Stimulated activated CD8-positive, alpha-beta memory T cell treated with anti-CD3 and anti-CD28 coated beads, Interleukin-7, amount 100 ng/mL, for 48 hours (primary cell): ENCODE results near the gene ZNF23.
"Not testable (repeated sequence)": the region's sequence is repeated elsewhere in the genome, so short reads cannot be mapped to it uniquely, and the experiment has no call there.

Experiments
- DNase-seq, 2 donors: peaks; one replicate each; pipeline ENCODE4 v3.0.0-alpha.2; 2020; ENCODE audit warnings: low read depth in 1 of 2; ENCODE audit errors: extremely low read depth in 1 of 2

ZNF23 gene

DNA sequence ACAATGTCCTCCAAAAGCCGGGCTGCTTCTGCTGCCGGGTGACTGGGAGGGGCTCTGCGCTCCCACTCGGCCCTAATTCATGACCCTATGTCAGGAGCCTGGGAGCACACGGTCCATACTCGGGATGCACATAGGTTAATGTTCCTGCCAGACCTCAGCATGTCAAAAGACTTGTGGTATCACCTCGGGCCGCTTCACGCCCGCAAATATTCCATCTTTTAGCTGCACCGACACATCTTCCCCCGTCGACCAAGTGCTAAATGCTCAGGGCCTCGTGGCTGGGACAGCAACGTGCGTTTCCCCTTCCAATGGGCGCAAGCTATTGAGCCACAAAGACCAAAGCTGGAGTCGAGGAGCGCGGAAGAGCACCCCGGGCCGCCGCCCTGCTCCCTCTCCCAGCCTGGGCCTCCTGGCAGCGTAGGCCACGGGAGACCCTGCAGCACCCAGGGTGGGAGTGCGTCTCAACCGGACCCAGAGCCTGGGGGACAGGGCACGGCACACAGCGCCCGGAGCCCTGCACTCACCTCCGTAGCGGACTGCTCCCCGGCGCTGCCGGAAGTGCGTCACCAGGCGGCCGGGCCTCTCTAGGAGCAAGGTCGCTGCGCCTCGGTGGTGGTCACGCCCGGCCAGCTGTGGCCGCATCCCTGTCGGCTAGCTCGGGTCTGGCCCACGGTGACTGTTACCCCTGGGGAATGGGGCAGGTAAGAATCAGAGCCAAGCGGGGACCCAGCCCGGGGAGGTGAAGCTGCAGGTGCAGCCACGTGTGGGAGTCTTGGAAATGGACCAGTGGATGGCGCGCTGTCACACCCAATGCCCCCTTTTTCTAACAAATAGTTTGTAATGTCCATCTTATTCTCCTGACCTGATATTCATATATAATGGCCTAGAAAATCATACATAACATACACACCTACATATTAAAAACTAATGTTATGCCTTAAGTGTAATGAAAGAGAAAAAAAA is at the start of gene ZNF23:
TSS of gene ZNF23 (minus strand) at position 562 of the 963 bp plus-strand sequence. CDS start 5,451 bp downstream, outside the sequence.
- DNase-seq: peak; percentile 61 to 64

DNA sequence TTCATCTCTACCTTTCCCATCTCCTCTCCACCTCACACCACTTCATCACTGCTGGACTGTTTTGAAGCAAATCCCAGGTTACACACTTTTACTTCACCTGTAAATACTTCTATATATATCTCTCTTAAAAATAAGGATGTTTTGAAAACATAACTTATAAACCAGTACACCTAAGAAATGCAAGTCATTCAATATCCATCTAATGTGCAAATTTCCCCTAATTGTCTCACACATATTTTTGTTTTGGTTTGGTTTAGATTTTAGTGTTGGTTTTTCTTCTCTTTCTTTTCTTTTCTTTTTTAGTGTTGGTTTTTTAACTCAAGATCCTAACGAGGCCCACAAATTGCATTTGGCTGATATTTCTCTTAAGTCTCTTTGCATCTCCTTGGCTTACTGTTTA is 45.0 kb upstream of the ZNF23 start:
- DNase-seq: no peak

DNA sequence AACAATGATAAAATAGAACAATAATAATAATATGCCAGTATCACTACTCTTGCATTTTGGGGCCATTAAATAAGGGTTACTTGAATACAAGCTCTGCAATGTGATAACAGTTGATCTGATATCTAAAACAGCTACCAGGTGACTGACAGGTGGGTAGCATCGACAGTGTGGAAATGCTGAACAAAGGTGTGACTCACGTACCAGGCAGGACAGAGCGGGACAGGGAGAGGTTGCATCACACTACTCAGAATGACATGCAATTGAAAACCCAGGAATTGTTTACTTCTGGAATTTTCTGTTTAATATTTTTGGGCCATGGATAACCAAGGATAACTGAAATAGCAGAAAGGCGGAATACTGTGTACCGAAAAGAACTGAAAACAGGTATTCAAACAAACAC is 42.9 kb upstream of the ZNF23 start:
- DNase-seq: no peak

DNA sequence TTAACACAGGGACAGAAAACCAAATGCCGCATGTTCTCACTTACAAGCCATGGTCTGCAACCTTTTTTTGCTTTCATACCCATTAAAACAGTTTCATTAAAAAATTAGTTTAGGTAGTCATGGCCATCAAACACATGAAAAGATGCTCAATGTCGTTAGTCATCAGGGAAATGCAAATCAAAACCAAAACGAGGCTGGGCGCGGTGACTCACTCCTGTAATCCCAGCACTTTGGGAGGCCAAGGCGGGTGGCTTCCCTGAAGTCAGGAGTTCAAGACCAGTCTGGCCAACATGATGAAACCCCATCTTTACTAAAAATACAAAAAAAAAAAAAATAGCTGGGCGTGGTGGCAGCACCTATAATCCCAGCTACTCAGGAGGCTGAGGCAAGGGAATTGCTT is 42.0 kb upstream of the ZNF23 start:
- DNase-seq: not testable (repeated sequence)

DNA sequence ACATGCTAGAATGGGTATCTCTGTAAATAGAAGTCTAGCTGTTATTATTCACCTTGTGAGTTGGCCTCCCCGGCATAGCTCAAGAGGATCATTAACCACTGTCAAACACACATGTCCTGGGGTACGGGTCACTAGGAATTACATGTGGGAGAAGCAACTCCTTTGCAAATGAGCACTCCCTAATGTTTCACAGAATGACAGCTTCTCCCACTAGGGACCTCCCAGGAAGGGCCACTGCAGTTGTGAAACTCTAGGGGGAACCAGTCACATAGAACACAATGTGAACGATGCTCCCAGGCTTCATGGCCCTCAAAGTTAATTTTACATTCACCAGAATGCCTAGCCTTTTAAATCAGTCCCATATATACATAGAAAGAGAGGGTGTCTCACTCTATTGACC is 39.5 kb upstream of the ZNF23 start:
- DNase-seq: no peak

DNA sequence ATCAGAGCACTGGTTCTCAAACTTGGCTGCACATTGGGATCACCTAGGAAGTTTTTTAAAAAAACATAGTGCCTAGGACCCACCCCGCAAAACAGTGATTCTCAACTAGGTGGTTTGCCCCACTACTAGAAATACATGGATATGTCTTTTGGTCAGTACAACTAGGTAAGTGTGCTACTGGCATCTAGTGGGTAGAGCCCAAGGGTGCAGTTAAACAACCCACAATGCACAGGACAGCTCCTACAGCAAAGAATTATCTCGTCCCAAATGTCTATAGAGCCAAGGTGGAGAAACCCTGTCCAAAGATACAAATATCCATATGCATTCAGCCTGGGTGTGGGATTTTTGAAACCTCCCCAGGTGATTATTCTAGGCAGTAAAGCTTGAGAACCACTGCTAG is 38.9 kb upstream of the ZNF23 start:
- DNase-seq: no peak

DNA sequence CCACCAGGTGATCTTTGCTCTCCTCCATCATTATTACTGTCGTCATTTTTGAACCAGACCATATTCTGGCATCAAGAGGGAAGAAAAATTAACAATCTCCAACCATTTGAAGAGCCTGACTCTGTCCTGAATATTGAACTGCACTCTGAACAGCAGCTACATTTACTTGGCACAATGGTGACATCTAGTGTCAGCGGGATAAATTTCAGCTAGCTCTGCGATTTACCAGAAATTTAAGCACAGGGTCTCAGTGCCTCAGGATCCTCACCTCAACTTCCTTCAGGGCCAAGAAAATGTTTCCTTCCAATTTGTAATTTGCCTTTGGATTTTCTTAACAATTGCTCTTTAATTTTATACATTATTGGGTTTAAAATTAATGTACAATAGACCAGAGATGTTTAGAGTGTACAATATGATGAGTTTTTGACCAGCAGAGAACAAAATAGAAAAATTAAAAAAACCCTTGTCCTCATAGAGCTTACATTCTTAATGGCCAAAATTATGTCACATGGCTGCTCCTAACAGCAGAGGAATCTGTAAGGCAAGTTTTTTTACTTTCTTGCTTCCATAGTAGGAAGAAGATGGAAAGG is 37.8 kb upstream of the ZNF23 start:
- peak; percentile 4 to 6 for DNase-seq

DNA sequence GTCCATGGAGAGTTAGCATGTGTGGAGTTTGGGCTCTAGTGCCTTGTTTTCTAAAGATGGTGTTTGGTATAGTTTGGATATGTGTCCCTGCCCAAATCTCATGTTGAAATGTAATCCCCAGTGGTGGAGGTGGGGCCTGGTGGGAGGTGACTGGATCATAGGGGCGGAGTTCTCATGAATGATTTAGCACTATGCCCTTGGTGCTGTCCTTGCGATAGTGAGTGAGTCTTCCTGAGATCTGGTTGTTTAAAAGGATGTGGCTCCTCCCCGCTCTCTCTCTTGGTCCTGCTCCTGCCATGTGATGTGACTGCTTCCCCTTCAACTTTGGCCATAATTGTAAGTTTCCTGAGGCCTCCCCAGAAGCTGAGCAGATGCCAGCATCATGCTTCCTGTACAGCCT is 36.0 kb upstream of the ZNF23 start:
- no peak for DNase-seq

DNA sequence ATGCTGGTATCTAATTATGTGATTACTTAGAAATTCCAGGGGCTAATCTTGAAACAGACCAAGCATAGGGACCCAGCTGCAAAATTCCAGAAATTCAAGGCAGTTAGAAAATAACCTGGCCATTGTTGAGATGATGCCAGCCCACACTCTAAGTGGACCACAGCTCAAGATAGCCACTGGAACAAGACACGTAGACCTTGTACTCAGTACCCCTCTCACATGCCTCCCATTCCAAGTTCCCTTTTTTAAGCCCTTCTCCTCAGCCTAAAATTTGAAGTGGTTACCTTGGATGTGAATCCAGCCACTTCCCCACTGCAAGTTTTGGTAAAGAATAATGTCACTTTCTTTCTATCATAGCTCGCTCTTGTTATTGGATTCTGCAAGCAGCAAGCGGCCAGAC is 31.2 kb upstream of the ZNF23 start:
- no peak for DNase-seq

DNA sequence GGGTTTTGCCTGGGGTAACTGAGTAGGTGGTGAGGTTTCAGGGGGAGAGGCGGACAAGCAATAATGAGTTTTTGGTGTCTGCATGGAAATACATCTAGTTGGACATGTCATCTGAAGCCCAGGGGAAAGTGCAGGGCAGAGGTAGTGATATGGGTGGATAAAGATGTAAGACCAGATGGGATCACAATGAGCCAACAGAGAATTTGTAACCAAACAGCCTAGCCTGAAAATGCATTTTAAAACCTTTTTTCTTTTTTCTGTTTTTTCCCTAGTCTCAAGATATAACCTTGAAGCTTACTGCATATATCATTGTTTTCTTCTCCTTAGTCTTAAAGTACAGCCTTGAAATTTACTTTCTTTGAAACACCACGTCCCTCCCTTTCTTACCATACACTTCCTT is 30.7 kb upstream of the ZNF23 start:
- no peak for DNase-seq

DNA sequence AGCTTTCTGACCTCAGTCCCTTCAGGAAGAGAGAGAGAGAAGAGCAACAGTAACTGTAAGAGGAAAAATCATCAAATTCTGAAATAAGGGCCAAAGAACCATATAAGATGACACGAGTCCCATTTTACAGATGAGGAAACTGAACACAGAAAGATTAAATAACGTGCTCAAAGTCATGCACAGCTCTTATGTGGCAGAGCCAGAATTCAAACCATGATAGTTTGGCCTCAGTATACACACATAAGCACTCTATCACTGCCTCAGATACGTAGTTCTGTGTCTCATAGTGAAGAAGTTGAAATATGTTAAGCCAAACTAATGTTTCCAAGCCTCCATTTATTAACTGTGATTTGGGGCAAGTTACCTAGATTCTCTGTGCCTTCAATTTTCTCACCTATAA is 29.0 kb upstream of the ZNF23 start:
- DNase-seq: no peak

DNA sequence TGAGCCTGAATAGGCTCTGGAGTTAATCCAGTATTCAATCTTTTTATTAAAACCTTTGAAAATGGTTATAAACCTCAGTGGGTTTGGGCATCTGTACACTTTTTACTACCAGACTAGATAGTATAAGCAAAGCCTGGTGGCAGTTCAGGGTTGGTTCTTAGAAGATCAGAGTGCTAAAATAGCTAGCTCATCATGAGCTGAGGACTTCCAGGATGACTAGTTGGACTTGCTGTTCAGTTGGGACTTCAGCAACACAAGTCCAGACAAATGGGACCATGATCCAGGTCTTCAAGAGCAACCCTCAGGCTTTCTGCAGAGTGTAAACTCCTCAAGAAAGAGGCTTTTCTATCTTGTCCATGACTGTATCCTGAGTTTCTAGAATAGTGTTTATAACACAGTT is 28.3 kb upstream of the ZNF23 start:
- DNase-seq: no peak

DNA sequence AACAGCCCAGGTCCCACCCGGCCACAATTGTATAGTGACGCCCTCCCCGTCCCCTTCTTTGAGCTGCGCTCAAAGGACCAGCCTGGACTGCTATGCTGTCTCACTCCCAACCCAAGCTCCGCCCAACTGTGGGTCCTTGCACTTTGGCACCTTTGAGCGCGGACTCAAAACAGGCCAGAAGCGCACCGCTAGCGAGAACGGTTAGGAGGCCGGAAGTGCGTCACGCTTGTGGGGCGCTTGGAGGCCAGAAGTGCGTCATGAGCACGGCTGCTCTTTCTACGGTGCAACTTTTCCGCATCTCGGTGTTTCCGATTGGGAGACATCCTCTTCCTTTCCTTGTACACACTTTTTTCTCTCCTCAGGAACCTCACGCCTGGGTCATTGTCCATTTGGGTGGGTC is 27.1 kb upstream of the ZNF23 start, which contains the start of gene ZNF19:
TSS of gene ZNF19 (minus strand) at position 203 of the 400 bp plus-strand sequence. CDS start 7,210 bp downstream, outside the sequence.
- DNase-seq: no peak

DNA sequence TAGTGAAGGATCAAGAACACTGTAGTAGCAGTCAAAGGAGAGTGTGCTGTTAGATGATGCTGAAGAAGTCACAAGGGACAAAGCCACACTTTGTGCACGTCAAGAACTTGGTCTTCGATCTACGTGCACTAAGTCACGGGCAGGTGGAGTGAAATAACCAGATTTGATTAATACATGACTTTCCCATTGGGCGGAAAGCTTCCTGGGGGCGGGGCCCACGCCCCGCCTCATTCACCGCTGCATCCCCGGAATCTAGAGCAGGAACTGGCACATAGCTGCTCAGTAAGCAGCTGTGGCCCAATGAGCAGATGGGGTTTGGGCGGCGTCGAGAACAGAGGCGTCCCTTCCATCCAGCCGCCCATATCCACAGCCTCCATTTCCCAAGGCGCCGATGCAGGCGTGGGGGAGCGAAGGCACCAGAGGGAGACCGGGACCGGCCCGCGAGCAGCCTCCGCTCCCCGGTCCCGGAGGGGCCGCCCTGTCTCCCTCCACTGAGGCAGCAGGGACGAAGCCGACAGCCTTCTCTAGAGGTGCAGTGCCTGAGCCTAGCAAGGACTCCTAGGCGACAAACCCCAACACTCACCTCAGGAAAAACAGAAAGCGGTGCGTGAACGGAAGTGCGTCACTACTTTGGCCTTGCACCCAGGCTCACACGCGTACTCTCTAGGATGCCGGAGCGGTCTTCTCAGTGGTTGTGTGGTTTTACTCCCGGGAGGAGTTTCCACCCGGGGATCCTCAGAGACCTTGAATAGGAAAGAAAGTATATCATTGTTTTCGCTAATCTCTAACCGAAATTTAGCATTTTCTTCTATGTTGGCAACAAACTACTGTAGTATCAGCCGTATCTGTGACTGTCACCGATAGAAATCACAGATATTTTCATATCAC is 22.2 kb upstream of the ZNF23 start:
- peak; percentile 58 to 70 for DNase-seq

DNA sequence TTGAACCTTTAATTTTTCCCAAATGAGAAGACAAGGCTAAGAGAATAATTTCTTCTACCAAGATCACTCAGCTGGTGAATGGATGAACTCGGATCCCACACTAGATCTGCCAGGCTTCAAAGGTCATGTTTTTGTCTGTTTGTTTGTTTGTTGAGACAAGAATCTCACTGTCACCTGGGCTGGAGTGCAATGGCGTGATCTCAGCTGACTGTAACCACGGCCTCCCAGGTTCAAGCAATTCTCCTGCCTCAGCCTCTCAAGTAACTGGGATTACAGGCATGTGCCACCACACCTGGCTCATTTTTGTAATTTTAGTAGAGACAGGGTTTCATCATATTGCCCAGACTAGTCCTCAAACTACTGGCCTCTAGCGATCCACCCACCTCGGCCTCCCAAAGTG is 20.5 kb upstream of the ZNF23 start:
- no peak for DNase-seq

DNA sequence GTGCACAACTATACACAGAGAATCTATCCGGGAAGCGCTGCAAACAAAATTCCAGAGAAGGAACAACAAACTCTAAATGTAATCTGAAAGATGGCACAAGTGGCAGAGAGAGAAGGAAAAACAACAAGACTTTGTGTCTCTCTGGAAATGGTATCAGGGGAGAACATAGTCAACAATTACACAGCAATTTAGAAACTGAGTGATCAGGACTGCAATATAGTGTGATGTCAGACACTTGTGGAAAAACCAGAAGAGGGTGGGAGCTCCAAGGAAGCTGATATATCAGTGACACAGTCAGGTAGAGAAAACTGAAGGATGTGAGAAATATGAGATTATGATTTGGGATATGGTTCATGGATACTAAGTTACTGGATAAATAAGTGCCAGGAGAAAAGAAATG is 18.9 kb upstream of the ZNF23 start:
- no peak for DNase-seq

DNA sequence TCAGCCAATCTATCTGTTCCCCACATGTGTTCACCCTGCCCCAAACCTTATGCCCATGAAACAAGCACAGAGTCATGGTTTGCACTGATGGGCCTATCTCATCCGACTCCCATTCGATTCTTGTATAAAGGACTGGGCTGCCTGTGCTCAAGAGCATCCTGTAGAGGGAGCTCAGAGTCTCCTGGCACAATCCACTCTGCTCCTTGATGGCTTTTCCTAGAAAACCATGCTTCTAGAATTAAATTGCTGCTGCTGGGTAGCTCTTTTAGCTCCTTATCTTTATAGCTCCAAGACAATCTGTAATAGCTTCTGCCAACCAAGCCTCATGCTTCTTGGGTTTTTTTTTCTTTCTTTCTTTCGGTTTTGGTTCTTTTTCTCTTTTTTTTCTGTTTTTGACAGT is 17.4 kb upstream of the ZNF23 start:
- no peak for DNase-seq

DNA sequence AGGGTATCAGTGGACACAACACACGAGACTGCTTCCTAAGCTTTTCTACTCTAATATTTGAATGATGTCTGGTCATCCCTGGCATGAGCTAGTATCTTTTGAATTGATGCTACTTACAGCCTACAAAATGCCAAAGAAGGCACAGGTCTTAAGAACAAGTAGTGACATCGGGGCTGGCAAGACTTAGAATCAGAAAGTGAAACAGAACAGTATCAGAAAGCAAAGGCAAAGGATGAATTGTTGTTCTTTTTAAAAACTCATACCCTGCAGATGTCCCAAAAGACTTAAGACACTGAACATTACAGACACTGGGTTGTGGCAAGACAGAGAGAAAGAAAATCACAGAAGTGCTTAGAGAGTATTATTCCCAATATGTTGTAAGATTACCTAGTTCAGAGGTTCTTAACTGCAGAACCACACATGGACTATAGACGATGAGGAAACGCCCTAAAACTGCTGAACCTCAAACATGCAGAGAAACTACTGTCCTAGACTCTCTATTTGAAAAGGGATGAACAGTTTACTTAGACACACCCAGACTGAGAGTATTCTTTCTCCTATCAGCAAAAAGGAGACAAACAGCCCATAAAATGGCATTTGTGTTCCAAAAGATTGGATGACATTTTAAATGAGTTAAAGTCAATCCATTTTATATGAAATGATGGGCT is 14.5 kb upstream of the ZNF23 start:
- DNase-seq: no peak

DNA sequence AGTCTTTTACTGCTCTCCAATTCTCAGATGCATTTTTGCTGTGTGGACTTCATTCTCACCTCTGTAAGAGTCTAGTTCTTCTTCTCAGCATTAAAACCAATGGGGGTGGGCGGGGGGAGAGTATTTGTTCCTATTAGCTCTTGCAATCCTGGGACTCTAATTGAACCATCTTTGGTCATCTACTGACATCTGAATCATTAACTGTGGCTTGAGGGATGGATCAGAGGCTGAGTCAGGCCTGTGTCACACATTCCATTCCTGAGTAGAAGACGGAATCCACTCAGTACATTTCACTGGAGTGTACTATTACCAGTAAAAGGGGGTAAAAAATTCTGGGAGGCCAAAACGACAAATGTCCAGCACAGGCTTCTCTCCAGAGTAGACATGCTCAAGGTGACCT is 12.8 kb upstream of the ZNF23 start:
- DNase-seq: no peak

DNA sequence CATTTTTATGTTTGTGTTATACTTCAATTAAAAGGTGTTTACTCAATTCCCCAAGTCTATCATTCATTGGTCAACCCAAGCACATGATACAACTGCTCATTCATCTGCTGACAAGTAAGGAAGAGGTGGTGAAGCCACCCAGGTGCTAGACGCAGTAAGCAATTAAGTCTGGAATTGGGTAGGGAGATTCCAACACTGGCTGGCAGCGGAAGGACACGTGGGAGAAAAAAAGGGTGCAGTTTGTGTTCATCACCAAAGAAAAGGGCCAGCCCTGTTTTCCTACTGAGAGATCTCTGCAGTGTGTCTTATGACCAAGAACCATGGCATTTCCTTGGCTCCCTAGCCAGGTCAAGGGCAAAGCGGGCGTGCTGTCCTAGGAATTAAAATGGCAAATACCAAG is 11.8 kb upstream of the ZNF23 start:
- DNase-seq: no peak

DNA sequence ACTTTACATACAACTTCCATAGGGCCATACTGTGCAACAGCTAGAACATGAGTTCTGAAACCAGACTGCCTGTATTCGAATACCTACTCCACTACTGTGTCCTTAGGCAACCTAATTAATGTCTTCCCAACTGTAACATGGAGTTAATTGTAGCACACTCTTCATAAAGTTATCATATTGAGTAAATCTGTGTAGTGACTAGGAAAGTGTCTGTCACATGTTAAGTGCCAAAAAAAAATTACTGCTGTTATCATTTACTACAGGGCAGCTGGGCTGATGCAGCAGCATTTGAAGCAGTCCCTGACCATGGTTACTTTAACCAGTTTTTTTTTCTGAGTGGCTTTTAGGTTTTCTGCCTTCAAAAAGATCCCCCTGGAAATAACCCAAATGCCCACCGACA is 10.9 kb upstream of the ZNF23 start:
- DNase-seq: no peak
